Kidney (tissue), 14 donors: ENCODE measurements around the gene TBC1D2. TPM values are rescaled to one million over a fixed set of nuclear protein-coding genes. Genes with fewer than 3 reads are reported as not detected.

ENCODE experiments used
- DNase-seq, 5 donors: peaks; one replicate each; pipeline ENCODE4 v3.0.0-alpha.2; 2013 to 2020
- FAIRE-seq: peaks from 2 replicates; lab custom pipeline; 2012; peaks lifted over from hg19 to GRCh38; lab: Jason Lieb, UNC
- H3K27ac ChIP-seq, 2 donors: one replicate each; pipeline ENCODE4 v1.7.0; 2013; ENCODE audit warnings: low read depth in 2 of 2, low read length in 2 of 2, inconsistent platforms in 1 of 2
- H3K27me3 ChIP-seq: one replicate; pipeline ENCODE4 v1.7.1; 2013; ENCODE audit warnings: low read length, inconsistent platforms; ENCODE audit not compliant: control insufficient read depth, insufficient read depth
- H3K36me3 ChIP-seq, 3 donors: one replicate each; pipeline versions ENCODE4 v1.7.0 to v1.7.1; 2013; ENCODE audit warnings: low read length in 3 of 3, control low read depth in 1 of 3, inconsistent platforms in 1 of 3; ENCODE audit not compliant: insufficient read depth in 3 of 3, control insufficient read depth in 2 of 3
- H3K4me1 ChIP-seq, 3 donors: one replicate each; pipeline versions ENCODE4 v1.7.0 to v1.7.1; 2013; ENCODE audit warnings: low read length in 3 of 3, inconsistent platforms in 1 of 3, low read depth in 1 of 3; ENCODE audit not compliant: control insufficient read depth in 2 of 3, insufficient read depth in 2 of 3
- H3K4me3 ChIP-seq, 3 donors: one replicate each; pipeline versions ENCODE4 v1.7.0 to v1.8.1; 2013; ENCODE audit warnings: low read length in 3 of 3, control low read depth in 1 of 3, inconsistent platforms in 1 of 3
- H3K9ac ChIP-seq, 3 donors: one replicate each; pipeline versions ENCODE4 v1.7.0 to v1.7.1; 2013; ENCODE audit warnings: low read length in 3 of 3, control low read depth in 1 of 3, inconsistent platforms in 1 of 3
- H3K9me3 ChIP-seq, 3 donors: one replicate each; pipeline versions ENCODE4 v1.7.0 to v1.7.1; 2013; ENCODE audit warnings: low read length in 3 of 3, control low read depth in 1 of 3, inconsistent platforms in 1 of 3; ENCODE audit not compliant: control insufficient read depth in 2 of 3, insufficient read depth in 1 of 3
- CTCF ChIP-seq: IDR thresholded peaks from 3 replicates; pipeline ENCODE4 v1.5.1; 2012; ENCODE audit warnings: mild to moderate bottlenecking, moderate library complexity, borderline replicate concordance; ENCODE audit not compliant: insufficient read depth; ENCODE audit errors: extremely low read depth
- intact Hi-C: fragments of 100-400 bp; cut with DNase I; formaldehyde crosslinking; loops from one replicate; pipeline ENCODE4 v1.11.1; 2022
- polyA plus RNA-seq: library from polyadenylated mRNA; stranded (reverse); fragments of 350-450 nt; fragmentation: Illumina TruSeq; extraction: RNeasy Lipid Tissue Mini Kit (QIAGEN cat#74804); gene quantifications from one replicate; pipeline ENCODE4 v1.2.3, GENCODE V29; 2014; ENCODE audit warnings: low read depth, low replicate concordance; ENCODE audit not compliant: insufficient read depth
- total RNA-seq: library from RNA; stranded (reverse); fragmentation: NEBNext Ultra II Directional; extraction: Animal tissue kit (Norgen Biotek cat#: 25700); gene quantifications from one replicate; pipeline ENCODE4 v1.2.1, GENCODE V29; 2021
- donor health status: control.
- donor health status: control.
- donor health status: control.
- donor health status: control.
- donor health status: control.
- donor health status: DM: yes; HTN: yes; CAD: no.
- donor health status: Normal renal cell carcinoma (clear cell type).

The TBC1D2 gene
- total and polyA plus RNA-seq, 2 donors from 2014 or later = 7.7 to 19.6 TPM

- H3K9ac ChIP-seq = no peak overlapping the region
- DNase-seq = peak; percentile 80 to 89 (median 84)
- no peaks in the 10 kb centered on the region for H3K27me3 ChIP-seq
- H3K4me1 ChIP-seq = no peaks in the 10 kb centered on the region
- peak; percentile 42 for FAIRE-seq
- no peaks in the 10 kb centered on the region for H3K36me3 ChIP-seq
- no peak overlapping the region for H3K4me3 ChIP-seq
- H3K27ac ChIP-seq = no peak overlapping the region
- peak; percentile 96 for TF ChIP-seq CTCF
- no peaks in the 10 kb centered on the region for H3K9me3 ChIP-seq
- intact Hi-C loops = loop anchor here (5.0 kb wide), 1 partner anchor 56 kb away; no protein-coding TSS in a partner anchor
These were observed 8.3 kb upstream of the TBC1D2 start for GRCh38 chr9:98263482-98264357.

DNA sequence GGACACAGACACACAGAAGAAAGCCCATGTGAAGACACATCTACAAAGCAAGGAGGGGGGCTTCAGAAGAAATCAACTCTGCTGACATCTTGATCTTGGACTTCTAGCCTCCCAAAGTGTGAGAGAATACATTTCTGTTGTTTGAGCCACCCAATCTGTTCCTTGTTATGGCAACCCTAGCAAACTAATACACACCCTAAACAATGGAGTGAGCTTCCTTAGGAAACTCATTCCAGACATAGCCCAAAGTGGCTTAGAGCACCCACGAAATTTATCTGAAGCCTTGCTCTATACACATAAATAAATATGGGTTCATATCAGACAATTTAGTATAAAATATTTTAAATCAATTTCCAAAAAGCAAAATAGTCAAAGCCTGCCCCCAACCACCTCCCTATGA, 7.6 kb upstream of the TBC1D2 start:
- no peak for TF ChIP-seq CTCF
- DNase-seq (no peak), FAIRE-seq (no peak)
- no peaks in the 10 kb centered on the region for H3K4me1 ChIP-seq
- H3K27ac ChIP-seq = no peak overlapping the region
- intact Hi-C loops = loop anchor here (5.0 kb wide), 1 partner anchor 56 kb away; no protein-coding TSS in a partner anchor
- no peak overlapping the region for H3K4me3 ChIP-seq
- no peaks in the 10 kb centered on the region for H3K36me3 ChIP-seq
- H3K9me3 ChIP-seq = no peaks in the 10 kb centered on the region
- H3K27me3 ChIP-seq = no peaks in the 10 kb centered on the region
- H3K9ac ChIP-seq = no peak overlapping the region

GRCh38 chr9:98262056-98262455, 6.6 kb upstream of the TBC1D2 start:
- Histone ChIP-seq H3K9me3 (no peaks in the 10 kb centered on the region), H3K4me3 (no peak overlapping the region), H3K27ac (no peak overlapping the region), H3K36me3 (no peaks in the 10 kb centered on the region), H3K9ac (no peak overlapping the region), H3K27me3 (no peaks in the 10 kb centered on the region), H3K4me1 (no peaks in the 10 kb centered on the region)
- intact Hi-C loops = loop anchor here (5.0 kb wide), 1 partner anchor 55 kb away; no protein-coding TSS in a partner anchor
- FAIRE-seq (no peak), DNase-seq (no peak)
- TF ChIP-seq CTCF = no peak
